Stimulated activated CD4-positive, alpha-beta T cell treated with anti-CD3 and anti-CD28 coated beads, Interleukin-1b, Interleukin-23, amount 100 ng/mL, for 48 hours (primary cell): Measurements from ENCODE around the gene CLRN1.

Source experiments
- DNase-seq: peaks from one replicate; pipeline ENCODE4 v3.0.0-alpha.2; 2020

CLRN1 gene

DNA sequence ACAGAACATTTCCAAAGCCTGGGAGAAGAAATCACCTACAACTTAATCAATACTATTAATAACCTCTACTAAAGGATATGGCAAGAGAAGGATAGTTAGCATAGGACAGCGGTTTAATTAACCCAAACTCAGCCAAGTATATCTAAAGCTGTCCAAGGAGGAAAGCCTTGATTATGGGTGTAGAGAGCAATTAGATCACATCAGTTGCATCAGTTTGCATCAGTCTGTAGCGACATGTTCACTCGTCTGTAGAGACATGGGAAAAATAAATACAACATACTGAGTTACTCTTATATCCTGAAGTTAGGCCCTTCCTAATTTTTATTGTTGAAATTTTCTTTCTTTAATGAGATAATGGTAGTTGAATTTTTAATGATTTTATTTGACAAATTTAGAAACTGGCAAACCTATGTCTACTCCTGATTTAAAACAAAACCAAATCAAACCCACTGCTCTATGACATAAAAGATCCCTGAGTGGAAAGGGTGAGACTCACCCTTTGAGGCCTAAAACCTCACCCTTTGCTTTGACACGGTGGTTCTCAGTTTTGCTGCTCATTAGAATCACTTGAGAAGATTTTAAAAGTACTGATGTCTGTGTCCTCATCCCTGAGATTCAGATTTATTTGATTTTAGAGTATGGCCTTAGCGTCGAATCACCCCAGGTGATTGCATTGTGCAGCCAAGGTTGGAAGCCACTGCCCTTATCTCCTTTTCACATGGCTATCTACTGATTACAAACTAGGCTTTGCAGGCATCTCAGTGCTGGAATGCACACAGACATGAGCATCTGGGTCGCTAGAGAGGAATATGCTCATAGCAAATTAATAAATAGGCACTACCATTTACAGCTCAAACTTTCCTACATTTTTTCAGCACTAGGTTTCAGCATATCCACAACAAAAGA is 2.8 kb upstream of the CLRN1 start:
- no peak for DNase-seq

GRCh38 chr3:150970665-150971324 is 1.7 kb downstream of the CLRN1 start:
- no peak for DNase-seq

DNA sequence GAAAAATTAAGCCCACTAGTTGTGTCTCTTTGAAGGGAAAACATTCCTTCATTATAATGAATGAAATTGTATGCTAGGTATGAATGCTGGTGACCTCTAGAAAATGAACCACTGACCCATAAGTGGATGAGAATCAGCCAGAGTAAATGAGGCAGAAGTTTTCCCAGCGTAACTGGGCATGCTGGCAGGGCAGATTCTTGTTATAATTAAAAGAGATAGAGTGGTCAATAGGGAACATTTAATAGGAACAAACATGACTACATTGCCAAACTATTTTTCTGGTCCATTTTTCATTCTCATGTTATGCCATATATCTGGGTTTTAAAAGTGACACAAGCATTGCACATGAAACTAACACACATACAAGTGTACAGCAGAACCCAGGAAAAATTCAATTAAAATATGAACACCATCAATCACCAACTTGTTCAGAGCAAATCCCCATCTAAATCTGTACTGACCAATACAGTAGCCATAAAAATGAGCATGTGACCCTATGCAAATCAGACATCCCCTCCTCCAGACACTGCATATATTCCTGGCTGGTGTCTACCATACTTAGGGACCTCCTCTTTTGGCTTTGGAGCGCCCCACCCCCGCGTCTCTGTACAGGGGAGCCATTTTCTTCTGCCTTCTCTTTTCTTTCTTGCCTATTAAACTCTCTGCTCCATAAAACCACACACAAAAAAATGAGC is 4.0 kb downstream of the CLRN1 start:
- no peak for DNase-seq

DNA sequence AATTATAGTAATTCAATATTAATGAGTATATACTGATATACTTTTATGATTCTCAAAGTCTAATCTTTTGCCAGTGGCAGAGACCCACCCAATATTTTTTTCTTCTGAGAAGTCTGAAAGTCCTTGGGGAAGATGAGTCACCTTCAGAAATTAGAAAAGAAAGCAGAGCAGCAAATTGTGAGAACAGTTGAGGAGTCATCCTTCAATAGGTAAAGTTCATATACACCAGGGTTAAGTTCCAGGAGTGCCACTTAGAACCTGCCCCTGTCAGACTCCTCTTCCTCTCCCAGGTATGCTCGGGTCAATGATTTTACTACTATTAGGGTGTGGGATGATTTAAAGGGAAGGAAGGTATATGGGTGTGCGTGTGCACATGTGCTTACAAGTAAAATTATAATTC is 7.1 kb downstream of the CLRN1 start:
- DNase-seq: no peak

DNA sequence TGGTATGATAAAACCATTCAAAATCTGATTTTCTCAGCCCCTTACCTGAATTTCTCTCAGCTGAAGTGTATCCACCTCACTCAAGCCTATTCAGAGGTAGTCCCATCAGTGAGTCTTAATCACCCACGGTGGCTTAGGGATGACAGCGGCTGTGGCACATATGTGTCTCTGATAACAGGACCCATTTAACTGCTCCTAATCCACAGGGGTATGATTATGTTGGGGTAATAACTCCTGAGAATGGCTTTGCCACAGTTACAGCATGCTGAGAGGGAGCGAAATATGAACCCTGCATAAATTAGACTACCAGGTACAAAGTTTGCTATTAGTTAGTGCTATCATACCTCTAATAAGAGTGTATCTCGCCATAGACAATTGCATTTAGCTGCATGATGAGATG is 10.6 kb downstream of the CLRN1 start:
- no peak for DNase-seq

GRCh38 chr3:150960708-150961684 is 11.5 kb downstream of the CLRN1 start:
- DNase-seq: no peak

GRCh38 chr3:150958683-150959082 is 13.8 kb downstream of the CLRN1 start:
- no peak for DNase-seq

- DNase-seq: peak; percentile 16
Measured at GRCh38 chr3:150956376-150956775, 16.2 kb downstream of the CLRN1 start.

DNA sequence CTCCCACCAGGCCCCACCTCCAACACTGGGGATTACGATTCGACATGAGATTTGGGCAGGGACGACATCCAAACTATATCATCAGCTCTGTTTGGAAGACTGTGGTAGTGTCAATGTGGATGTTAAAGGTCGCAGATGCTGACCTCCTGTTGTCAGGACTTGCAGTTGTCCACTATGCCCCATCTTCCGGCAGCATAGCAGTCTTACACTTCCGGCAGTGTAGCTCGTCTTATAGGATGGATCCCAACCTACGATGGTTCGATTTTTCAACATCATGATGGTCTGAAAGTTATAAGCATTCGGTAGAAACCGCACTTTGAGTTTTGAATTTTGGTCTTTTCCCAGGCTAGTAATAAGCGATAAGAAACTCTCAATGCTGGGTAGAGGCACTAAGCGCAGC is 20.6 kb downstream of the CLRN1 start:
- no peak for DNase-seq

- no peak for DNase-seq
Measured at GRCh38 chr3:150945226-150946032, 27.1 kb downstream of the CLRN1 start.

DNA sequence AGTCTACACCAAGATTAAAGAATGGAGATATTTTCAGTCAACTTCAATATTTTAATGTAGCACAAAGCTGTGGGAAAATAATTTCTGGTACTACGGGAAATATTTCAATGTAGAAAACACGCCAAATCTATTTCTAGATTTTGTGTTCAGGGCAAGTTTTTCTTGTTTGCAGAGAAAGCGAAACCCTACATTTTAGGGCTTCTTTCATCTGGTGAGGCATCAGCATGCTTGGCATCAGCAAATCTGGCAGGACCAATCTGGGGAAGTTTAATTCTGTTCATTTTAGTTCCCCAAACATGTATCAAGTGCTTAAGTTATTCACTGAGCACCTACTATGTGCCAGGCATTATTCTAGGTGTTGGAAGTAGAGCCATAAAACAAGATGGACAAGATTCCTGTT is 30.3 kb downstream of the CLRN1 start:
- DNase-seq: no peak

- no peak for DNase-seq
Measured at GRCh38 chr3:150936693-150937092, 35.8 kb downstream of the CLRN1 start.

DNA sequence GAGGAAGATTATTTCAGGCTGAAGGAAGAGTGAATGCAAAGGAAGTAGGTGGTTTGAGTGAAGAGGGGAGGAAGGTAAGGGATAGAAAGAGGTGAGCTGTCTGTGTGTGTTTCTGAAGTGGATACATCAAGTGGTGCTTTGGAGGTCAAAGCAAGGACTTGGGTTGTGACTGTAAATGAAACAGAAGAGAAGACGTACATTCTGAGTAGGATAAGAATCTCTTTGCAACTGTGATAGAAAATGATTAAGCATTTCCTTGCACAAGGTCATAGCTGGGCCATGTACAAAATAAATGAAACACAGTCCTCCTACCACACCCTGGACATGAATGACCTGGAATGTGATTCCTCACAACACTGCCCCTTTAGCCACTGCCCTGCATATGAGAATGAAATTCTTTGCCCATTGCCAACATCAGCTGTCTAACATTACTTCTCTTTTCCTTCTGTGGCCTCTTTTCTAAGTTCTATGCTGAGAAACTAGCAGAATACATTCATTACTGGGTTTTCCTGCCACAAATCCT is 39.0 kb downstream of the CLRN1 start:
- DNase-seq: no peak

DNA sequence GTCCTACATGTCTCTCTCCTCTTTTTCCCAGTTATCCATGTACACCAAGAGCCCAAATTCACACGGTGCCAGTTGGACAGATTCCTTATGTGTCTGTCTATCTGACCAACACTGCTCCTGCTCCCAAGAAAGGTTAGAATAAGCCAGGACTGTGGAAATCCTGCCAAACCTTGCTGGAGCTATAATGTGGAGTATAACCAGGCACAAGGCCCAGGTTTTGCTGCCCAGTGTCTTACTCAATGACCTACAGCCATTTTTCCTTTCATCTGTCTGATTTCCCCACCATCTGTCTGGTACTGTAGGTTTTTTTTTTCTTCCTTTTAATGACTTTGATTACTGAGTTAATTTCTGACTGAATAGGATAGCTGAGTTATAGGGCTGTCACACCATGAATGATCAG is 40.8 kb downstream of the CLRN1 start:
- no peak for DNase-seq

- no peak for DNase-seq
Measured at GRCh38 chr3:150930839-150931238, 41.7 kb downstream of the CLRN1 start.

GRCh38 chr3:150928234-150928633 is 44.3 kb downstream of the CLRN1 start:
- DNase-seq: no peak

DNA sequence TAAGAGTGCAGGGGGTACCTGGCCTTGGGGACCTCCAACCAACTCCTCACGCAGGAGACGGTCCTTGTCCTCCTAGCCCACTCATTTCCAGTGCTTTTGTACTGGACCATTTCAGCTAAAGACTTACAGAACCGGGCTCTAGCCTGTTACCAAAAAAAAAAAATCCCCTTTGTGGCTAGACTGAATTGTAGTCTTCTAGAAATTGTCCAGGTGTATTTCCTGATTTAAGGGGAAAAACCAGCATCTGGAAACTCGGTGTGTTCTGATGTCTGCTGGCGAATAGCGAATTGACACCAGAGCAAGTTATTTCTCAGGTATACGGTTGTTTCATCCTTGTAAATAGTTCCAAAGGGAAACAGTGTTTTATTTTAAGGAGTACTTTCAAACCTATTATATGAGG is 46.2 kb downstream of the CLRN1 start:
- no peak for DNase-seq

DNA sequence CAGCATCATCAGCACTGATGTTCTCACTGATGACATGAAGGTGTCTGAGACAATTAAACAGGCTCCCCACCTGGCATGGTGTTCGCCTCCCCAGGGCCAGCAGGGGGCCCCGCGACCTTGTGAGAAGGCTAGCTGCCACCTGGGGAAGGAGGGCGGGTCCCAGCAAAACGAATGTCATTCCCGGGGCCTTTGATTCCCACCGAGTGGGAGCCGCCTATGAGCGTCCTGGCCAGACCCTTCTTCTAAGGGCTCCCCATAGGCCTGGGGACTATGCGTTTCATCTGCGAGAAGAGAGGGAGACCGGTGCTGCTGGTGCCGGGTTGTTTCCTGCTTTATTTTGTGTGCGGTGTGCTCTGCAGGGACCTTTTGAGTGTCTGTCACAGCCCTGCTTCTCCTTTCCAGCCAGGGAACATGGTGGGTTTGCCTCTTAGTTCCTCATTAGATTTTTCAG is 46.8 kb downstream of the CLRN1 start:
- peak; percentile 59 for DNase-seq

DNA sequence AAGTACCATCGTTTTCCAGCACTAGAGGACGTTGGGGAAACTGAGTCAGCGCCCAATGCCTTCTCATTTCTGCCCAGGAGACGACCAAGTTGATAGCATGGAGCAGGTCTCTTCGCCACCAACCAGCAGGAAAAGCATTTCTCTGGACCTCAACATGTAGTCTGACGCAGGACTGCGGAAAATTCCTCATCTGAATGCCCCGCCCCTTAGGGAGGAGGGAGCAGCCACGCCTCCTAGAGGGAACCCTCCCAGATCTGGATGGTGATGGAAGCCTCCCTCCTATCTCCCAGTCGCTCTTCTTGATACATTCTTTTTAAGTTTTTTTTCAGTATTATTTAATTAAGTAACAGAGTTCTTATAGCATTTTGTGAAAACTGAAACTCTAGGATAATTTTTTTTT is 49.9 kb downstream of the CLRN1 start:
- no peak for DNase-seq

GRCh38 chr3:150921209-150921608 is 51.3 kb downstream of the CLRN1 start:
- no peak for DNase-seq

DNA sequence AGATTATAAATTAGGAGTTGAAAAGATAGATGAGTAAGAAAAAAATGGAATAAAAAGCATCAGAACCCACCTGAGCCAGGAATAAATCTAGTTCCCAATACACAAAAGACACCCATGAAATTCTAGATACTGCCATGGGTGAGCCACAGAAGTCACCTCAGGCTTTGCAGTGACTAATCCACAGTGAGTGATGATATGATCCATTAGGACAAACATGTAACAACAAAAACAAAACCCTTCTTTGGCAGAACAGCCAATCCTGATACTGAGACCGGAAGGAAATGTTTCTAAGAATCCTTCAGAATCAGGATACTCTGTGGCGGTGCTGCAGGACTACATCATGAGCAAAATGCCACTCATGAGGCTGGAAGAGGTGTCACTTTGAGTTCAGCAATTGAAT is 52.3 kb downstream of the CLRN1 start:
- DNase-seq: no peak
